ENCODE results near the gene NAP1L4. TPM values are rescaled to one million over a fixed set of nuclear protein-coding genes. Genes with fewer than 3 reads are reported as not detected.

NAP1L4 gene
- total RNA-seq, 2 donors from 2014 or later = 198 to 206 TPM

GRCh38 chr11:2961080-2961479 is 31.0 kb downstream of the NAP1L4 start:
- H3K4me1 Mint-ChIP-seq = peaks cover 13% of the 10 kb centered on the region
- no peaks in the 10 kb centered on the region for H3K27me3 Mint-ChIP-seq (ENCODE audit: insufficient read depth)
- no peak overlapping the region for H3K4me3 ChIP-seq (ENCODE audit: low read length)
- peak; percentile 47 for DNase-seq
- H3K27me3 ChIP-seq (ENCODE audit: control insufficient read depth, insufficient read depth, low read length, poor library complexity, severe bottlenecking) = no peaks in the 10 kb centered on the region
- WGBS, 2 experiments (ENCODE audit: insufficient coverage in 1 of 2, insufficient read length in 1 of 2) = 82 to 83% methylated on average over 2 to 4 of the region's 5 CpGs
- H3K9me3 Mint-ChIP-seq = no peaks in the 10 kb centered on the region
- no peak overlapping the region for H3K4me3 Mint-ChIP-seq
- H3K36me3 ChIP-seq (ENCODE audit: control insufficient read depth, insufficient read depth, low read length) = peaks cover 97% of the 10 kb centered on the region
- peak overlapping the region; percentile 40 for H3K27ac ChIP-seq (ENCODE audit: low read depth, low read length)
- H3K27ac Mint-ChIP-seq = peak overlapping the region; percentile 79
- H3K4me1 ChIP-seq (ENCODE audit: control insufficient read depth, insufficient read depth, low read length) = no peaks in the 10 kb centered on the region
- H3K9me3 ChIP-seq (ENCODE audit: control insufficient read depth, low read length) = no peaks in the 10 kb centered on the region
- no peak overlapping the region for H3K9ac ChIP-seq (ENCODE audit: extremely low read depth, low read length, poor library complexity, severe bottlenecking)
- no peak for TF ChIP-seq CTCF (conservative IDR thresholded peaks at IDR 0.05)
- peaks cover 86% of the 10 kb centered on the region for H3K36me3 Mint-ChIP-seq (ENCODE audit: low read depth)

GRCh38 chr11:2960139-2960538 is 32.0 kb downstream of the NAP1L4 start:
- no peaks in the 10 kb centered on the region for H3K27me3 ChIP-seq (ENCODE audit: control insufficient read depth, insufficient read depth, low read length, poor library complexity, severe bottlenecking)
- 91 to 95% methylated on average over 6 of the region's 7 CpGs for WGBS, 2 experiments (ENCODE audit: insufficient coverage in 1 of 2, insufficient read length in 1 of 2)
- no peaks in the 10 kb centered on the region for H3K9me3 ChIP-seq (ENCODE audit: control insufficient read depth, low read length)
- Mint-ChIP-seq H3K4me1 (peaks cover 19% of the 10 kb centered on the region), H3K27me3 (ENCODE audit: insufficient read depth) (no peaks in the 10 kb centered on the region), H3K27ac (peak overlapping the region; percentile 17), H3K9me3 (no peaks in the 10 kb centered on the region), H3K4me3 (no peak overlapping the region), H3K36me3 (ENCODE audit: low read depth) (peaks cover 89% of the 10 kb centered on the region)
- TF ChIP-seq CTCF (conservative IDR thresholded peaks at IDR 0.05) = no peak
- H3K9ac ChIP-seq (ENCODE audit: extremely low read depth, low read length, poor library complexity, severe bottlenecking) = no peak overlapping the region
- H3K36me3 ChIP-seq (ENCODE audit: control insufficient read depth, insufficient read depth, low read length) = peaks cover 96% of the 10 kb centered on the region
- no peak overlapping the region for H3K27ac ChIP-seq (ENCODE audit: low read depth, low read length)
- no peak for DNase-seq
- no peak overlapping the region for H3K4me3 ChIP-seq (ENCODE audit: low read length)
- no peaks in the 10 kb centered on the region for H3K4me1 ChIP-seq (ENCODE audit: control insufficient read depth, insufficient read depth, low read length)

GRCh38 chr11:2958251-2958650 is 33.9 kb downstream of the NAP1L4 start:
- Mint-ChIP-seq H3K36me3 (ENCODE audit: low read depth) (peaks cover 87% of the 10 kb centered on the region), H3K27ac (no peak overlapping the region), H3K4me1 (peaks cover 22% of the 10 kb centered on the region), H3K9me3 (no peaks in the 10 kb centered on the region), H3K4me3 (no peak overlapping the region), H3K27me3 (ENCODE audit: insufficient read depth) (no peaks in the 10 kb centered on the region)
- TF ChIP-seq CTCF (conservative IDR thresholded peaks at IDR 0.05) = no peak
- Histone ChIP-seq H3K4me3 (ENCODE audit: low read length) (no peak overlapping the region), H3K9me3 (ENCODE audit: control insufficient read depth, low read length) (no peaks in the 10 kb centered on the region), H3K36me3 (ENCODE audit: control insufficient read depth, insufficient read depth, low read length) (peaks cover 96% of the 10 kb centered on the region), H3K9ac (ENCODE audit: extremely low read depth, low read length, poor library complexity, severe bottlenecking) (no peak overlapping the region), H3K27ac (ENCODE audit: low read depth, low read length) (no peak overlapping the region), H3K27me3 (ENCODE audit: control insufficient read depth, insufficient read depth, low read length, poor library complexity, severe bottlenecking) (no peaks in the 10 kb centered on the region), H3K4me1 (ENCODE audit: control insufficient read depth, insufficient read depth, low read length) (no peaks in the 10 kb centered on the region)
- no peak for DNase-seq
- 91 to 95% methylated on average over 2 to 3 of the region's 3 CpGs for WGBS, 2 experiments (ENCODE audit: insufficient coverage in 1 of 2, insufficient read length in 1 of 2)
